AML-193 (cell line): ENCODE results near the gene ADAMTS2.

Source experiments
- DNase-seq, 2 experiments: peaks; one replicate each; lab custom pipeline; 2025; lab: John Stamatoyannopoulos, UW

The ADAMTS2 gene

DNA sequence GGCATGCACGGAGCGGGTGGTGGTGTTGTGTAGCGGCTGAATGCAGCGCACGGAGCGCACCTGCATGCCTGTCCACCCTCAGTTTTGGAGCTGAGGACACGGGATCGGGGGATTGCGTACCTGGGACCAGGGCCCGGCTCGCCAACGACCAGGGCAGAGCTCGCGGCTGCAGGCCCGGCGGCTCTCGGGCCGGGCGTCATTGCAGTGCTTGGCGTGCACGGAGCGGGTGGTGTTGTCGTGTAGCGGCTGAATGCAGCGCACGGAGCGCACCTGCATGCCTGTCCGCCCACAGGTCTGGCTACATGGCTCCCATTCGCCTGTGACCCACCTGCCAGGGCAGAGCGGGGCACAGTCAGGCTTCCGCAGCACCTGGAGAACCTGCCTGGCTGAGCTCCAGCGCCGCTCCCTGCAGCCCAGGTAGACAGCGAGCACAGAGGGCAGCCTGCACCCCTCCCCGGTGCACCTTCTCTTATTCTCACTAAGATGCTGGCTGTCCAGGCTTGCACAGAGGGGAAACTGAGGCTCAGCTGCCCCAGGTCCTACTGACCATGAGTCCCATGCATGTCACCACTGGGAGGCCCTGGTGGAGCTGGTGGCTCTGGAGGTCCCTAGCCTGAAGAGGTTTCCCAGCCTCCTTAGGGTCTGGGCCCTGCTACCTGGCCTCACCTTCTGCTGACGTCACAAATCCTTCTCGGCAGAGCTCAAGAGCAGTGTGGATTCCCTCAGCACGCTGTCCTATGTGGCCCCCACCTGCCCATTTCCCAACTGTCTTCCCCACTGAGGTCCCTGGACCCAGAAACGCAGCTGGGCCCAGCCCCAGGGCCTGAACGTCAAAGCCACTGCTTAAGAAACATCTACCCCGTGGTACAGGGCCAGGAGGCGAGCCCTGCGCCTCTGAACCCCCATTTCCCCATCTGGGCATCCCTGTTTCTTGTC is 220.1 kb downstream of the ADAMTS2 start:
- DNase-seq, result no peak

- DNase-seq, result no peak
These were observed 220.9 kb downstream of the ADAMTS2 start for GRCh38 chr5:179124273-179124852.

DNA sequence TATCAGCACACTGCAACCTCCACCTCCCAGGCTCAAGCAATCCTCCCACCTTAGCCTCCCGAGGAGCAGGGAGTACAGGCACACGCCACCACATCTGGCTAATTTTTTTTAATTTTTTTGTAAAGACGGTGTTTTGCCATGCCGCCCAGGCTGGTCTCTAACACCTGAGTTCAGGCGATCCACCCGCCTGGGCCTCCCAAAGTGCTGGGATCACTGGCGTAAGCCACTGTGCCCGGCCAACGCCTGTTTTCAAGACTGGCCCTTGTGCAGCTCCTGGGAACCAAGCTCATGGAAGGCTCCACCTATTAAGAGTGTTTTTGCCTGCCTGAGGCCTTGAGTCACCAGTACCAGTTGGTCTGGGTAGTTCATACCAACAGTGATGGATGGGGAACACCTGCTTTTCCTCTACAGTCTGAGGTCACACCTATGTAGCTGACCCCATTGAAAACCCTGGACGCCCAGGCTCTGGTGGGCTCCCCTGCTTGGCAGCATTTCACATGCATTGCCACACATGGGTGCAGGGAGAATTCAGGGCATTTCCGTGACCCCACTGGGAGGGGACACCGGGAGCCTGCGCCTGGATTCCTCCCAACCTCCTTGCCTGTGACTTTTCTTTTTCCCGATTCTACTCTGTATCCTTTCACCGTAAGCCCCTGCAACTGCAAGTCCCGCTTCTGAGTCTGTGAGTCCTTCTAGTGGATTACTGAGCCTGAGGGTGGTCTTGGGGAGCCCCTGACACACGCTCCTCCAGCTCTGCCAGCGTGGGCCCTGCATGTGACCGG is 221.6 kb downstream of the ADAMTS2 start:
- no peak for DNase-seq

DNA sequence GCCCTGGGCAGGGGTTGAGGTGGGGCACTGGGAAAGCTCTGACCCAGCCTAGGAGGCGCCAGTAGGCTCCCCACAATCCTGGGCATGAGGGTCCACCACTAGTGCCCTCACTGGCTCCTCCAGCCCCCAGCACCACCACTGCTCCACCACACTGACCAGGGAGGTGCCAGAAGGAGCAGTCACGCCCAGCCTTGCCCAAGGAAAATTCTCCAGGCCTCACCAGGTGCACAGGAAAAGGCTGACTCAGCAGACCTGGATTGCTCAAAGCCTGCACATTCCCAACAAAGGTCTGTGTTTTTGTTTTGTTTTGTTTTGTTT is 222.2 kb downstream of the ADAMTS2 start:
- no peak for DNase-seq

DNA sequence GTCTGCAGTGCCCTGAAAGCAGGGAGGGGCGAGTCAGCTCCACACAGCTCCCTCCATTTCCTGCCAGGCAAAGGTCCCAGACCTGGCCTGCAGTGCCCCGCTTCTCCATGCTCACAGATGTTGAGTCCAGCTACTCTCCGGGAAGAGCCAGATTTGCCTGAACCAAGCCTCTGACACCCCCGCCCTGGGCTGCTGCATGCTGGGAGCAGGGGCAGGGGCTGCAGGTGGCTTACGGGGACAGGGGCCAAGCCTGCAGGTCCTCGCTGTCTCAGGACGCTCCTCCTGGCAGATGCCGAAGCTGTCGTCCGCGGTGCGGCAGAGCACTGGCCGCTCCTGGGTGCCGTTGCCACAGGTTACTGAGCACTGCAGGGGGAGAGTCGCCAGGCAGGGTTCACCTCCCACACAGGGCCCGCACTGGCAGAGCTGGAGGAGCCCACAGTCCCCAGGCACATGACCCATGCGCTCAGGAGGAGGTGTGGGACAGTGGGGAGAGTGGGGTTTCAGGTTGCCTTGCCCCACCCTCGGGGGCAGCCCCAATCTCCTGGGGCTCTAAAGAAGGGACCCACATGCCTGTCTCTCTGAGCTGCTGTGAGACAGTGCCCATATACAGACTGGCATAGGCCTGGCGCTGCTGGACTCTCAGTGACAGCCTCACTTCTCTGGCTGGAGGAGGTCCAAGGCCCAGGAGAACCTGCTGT is 222.7 kb downstream of the ADAMTS2 start:
- DNase-seq, result no peak

DNA sequence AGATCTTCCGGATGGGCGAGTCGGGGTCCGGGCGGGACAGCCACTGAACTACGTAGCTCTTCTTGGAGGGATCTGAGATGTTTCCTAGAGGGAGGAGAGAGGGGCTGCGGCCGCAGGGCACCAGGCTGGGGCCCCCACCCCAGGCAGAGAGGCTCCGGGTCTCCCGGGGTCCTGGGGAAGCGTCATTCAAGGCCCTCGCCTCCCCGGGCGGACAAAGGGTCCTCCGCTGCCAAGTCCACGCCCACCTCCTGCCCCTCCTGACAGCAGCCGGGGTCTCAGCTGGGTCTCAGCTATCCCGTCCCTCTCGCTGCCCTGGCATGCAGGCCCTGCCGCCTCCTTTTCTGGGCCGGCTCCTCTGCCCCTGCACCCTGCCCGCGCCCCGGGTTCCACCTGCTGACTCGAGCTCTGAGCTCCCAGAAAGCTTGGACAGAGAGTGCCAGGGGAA is 223.6 kb downstream of the ADAMTS2 start:
- no peak for DNase-seq

DNA sequence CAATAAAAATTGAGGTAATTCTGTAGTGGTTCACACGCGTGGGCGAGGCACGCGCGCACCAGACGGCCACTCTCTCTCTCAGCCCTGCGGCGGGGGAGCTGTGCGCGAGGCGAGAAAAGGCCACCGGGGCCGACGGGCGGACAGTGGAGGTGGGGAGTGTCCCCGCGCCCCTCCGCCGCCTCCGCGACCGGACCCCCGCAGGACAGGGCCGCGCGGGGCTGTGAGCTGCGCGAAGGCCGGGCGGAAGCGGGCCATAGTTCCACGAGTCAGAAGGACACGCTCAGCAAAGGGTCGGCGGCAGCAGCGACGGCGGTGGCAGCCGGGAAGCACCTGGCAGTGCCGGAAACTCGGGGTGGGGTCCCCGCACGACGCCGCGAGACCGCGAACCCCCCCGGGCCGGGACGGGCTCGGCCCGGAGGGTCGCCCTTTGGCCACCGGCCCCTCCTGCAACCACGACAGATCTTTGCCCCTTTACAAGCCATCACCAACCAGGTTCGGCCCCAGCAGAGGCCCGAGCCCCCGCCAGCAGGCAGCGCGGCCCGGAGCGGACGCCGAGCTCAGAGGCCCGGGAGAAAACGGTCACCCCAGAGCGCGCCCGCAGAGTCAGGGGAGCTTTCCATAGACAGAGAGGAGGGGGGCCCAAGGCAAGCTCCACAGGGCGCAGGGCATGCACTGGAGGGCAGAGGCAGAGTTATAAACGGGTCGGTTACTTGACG is 224.2 kb downstream of the ADAMTS2 start:
- no peak for DNase-seq

- DNase-seq, result no peak
These were observed 224.8 kb downstream of the ADAMTS2 start for GRCh38 chr5:179120421-179120861.

DNA sequence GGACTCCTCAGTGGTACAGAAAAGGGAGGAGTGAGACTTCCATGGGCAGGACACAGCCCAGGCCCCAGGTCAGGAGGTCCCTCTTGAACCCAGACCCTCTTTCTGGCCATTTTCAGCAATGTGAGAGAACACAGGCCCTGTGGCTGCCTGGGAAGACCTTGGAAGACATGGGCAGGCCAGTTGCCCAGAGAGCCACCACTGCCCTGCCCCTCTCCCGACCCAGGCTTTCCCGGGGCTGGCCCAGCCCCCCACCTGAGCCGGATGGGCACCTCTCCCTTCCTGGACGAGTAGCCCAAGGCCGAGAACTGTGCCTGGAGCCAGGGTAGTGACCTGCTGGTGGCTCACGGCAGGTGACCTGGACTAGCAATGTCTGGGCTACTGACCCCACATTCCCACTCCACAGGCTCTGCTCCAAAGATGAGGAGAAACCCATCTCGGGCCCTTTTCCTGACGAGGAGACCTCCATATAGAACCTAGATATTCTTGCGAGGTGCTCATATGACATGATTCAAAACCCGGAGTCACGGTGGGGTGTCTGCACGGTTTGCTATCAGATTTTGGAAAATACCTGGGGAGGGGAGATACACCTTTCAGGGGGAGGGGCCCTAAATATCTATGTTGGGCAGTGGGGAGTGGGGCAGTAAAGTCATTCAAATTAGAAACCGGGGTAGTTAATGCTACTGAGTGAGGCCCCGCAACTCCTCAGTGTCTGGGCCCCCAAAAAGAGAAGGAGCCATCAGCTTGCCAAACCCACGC is 225.7 kb downstream of the ADAMTS2 start:
- DNase-seq, result no peak

GRCh38 chr5:179118756-179119414 is 226.4 kb downstream of the ADAMTS2 start:
- no peak for DNase-seq

GRCh38 chr5:179118338-179118737 is 226.9 kb downstream of the ADAMTS2 start:
- DNase-seq, result no peak

DNA sequence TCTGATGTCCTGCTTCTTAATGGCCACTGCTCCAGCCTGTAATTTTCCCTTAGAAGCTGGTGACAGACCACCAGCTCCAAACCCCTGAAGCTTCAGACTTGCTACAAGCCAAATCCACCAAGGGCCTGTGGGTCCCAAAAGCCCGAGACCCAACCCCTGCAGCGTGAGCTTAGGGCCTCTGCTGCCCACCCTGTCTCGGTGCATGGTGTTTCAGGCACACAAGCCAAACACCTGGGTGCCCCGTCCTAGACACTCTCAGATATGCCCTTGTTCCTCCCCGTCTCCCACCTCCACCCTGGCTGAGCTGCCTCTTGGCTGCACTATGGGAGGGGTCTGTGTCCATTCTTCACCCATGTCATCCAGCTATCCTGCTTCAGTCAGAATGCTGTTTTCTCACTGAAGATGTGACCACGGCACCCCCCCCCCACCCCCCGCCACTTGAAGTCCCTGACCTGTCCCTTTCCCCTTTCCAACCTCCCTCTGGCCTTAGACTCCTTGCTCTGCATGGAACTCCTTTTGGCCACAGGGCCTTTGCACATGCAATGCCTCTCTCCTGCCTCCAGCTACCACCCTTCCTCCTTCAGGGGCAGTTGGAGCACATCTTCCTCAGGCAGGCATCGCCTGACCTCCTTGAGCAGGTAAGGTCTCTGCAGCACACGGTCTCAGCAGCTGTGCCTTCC is 229.3 kb downstream of the ADAMTS2 start:
- no peak for DNase-seq

GRCh38 chr5:179115307-179115706 is 230.0 kb downstream of the ADAMTS2 start:
- DNase-seq, result no peak

- DNase-seq, result no peak
These were observed 230.5 kb downstream of the ADAMTS2 start for GRCh38 chr5:179114756-179115155.

GRCh38 chr5:179113945-179114641 is 231.2 kb downstream of the ADAMTS2 start:
- DNase-seq, result no peak

- DNase-seq, result no peak
These were observed 232.1 kb downstream of the ADAMTS2 start for GRCh38 chr5:179113143-179113530.

- DNase-seq, result no peak
These were observed 232.7 kb downstream of the ADAMTS2 start for GRCh38 chr5:179112469-179113142.
